HG03378 (cell line): ENCODE measurements around the gene KHK.

Experiments
- ATAC-seq: cut with Tn5 transposase; IDR thresholded peaks from one replicate; pipeline ENCODE4 v1.9.1; 2021; ENCODE audit warnings: mild to moderate bottlenecking, moderate library complexity; ENCODE audit not compliant: unreplicated experiment

The KHK gene

DNA sequence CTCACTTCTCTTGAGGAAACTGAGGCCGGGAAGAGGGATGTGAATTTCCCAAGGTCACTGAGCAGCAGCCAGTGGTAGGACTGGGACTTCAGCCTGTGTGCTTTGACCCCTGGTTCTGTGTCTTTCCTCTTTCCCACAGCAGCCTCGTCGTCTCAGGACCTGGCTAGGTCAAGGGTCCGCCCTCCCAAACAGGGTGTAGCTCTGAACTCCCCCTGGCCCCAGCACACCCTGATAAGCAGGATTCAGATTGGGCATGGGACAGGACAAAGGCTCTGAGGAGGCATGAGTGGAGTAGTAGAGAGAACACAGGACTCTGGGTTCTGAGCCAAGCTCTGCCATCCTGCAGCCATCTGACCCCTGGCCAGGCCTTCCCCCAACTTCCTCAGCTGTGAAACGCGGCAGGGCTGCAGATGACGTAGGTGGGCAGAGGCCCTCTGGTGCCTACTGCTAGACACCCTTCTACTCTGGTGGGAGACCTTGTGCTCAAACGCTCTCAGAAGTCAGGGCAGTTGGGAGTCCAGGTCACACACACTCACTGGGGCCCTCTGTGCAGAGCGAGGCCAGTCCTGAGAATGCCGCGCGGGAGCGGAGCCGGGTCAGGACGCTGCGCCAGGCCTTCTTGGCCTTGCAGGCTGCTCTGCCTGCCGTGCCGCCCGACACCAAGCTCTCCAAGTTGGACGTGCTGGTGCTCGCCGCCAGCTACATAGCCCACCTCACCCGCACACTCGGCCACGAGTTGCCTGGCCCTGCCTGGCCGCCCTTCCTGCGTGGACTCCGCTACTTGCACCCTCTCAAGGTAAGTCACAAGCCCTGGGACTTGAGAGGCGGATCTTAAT, 63.2 kb downstream of the KHK start:
- ATAC-seq, result no peak
